ENCODE results near the gene FAM228A. TPM values are rescaled to one million over a fixed set of nuclear protein-coding genes. Genes with fewer than 3 reads are reported as not detected.

FAM228A gene
- total RNA-seq, 1 experiment from 2014 or later: not detected

- Histone ChIP-seq H3K27me3 (ENCODE audit: insufficient read depth, low read depth) (no peaks in the 10 kb centered on the region), H3F3A (ENCODE audit: insufficient read depth, low read depth) (no peaks in the 10 kb centered on the region; the same call in 1 of the 2 replicates), H3K9me2 (ENCODE audit: insufficient read depth) (no peaks in the 10 kb centered on the region), H3K27ac (no peak overlapping the region), H3K9me3 (ENCODE audit: insufficient read depth, low read depth) (no peaks in the 10 kb centered on the region), H3K79me2 (ENCODE audit: low read depth) (no peaks in the 10 kb centered on the region), H3K4me1 (replicated peaks; ENCODE audit: insufficient read depth) (no peaks in the 10 kb centered on the region), H3K4me2 (no peak overlapping the region), H3K36me3 (ENCODE audit: low read depth) (0 out of 2 replicates have a peak, but pooled peaks cover 4% of the 10 kb centered on the region), H4K20me1 (ENCODE audit: insufficient read depth) (no peaks in the 10 kb centered on the region), H3K4me3 (no peak overlapping the region), H2AFZ (no peak overlapping the region)
- no TSS peak for BruUV-seq (replicated peaks)
- TF ChIP-seq CTCF (conservative IDR thresholded peaks at IDR 0.05) (no peak), EZH2 (IDR thresholded peaks at IDR 0.05; ENCODE audit: low read depth) (no peak)
- ChIA-PET POLR2A (ENCODE audit: unreplicated experiment) (interaction anchor here (0.7 kb wide), 1 partner anchor 52 kb away, joined by 4 read pairs; no protein-coding TSS in a partner anchor), CTCF (no interaction called here)
- intact Hi-C loops (cut with micrococcal nuclease; ENCODE audit: unreplicated experiment): no loop called here
- no peak for DNase-seq
Measured at GRCh38 chr2:24203787-24204150, 28.9 kb downstream of the FAM228A start.

GRCh38 chr2:24204505-24204904, 29.7 kb downstream of the FAM228A start:
- intact Hi-C loops (cut with micrococcal nuclease; ENCODE audit: unreplicated experiment): no loop called here
- H3K27me3 ChIP-seq (ENCODE audit: insufficient read depth, low read depth): no peaks in the 10 kb centered on the region
- H2AFZ ChIP-seq: no peak overlapping the region
- TF ChIP-seq EZH2 (IDR thresholded peaks at IDR 0.05; ENCODE audit: low read depth): no peak
- ChIA-PET POLR2A (ENCODE audit: unreplicated experiment) (interaction anchor here (0.7 kb wide), 1 partner anchor 53 kb away, joined by 4 read pairs; no protein-coding TSS in a partner anchor), CTCF (no interaction called here)
- 0 out of 2 replicates have a peak, but pooled peaks cover 4% of the 10 kb centered on the region for H3K36me3 ChIP-seq (ENCODE audit: low read depth)
- H3K9me3 ChIP-seq (ENCODE audit: insufficient read depth, low read depth): no peaks in the 10 kb centered on the region
- no peak for DNase-seq
- BruUV-seq (replicated peaks): no TSS peak
- no peak overlapping the region for H3K27ac ChIP-seq
- H3K9me2 ChIP-seq (ENCODE audit: insufficient read depth): no peaks in the 10 kb centered on the region
- H3K4me3 ChIP-seq: no peak overlapping the region
- no peaks in the 10 kb centered on the region for H3K79me2 ChIP-seq (ENCODE audit: low read depth)
- H3F3A ChIP-seq (ENCODE audit: insufficient read depth, low read depth): no peaks in the 10 kb centered on the region; the same call in 1 of the 2 replicates
- H4K20me1 ChIP-seq (ENCODE audit: insufficient read depth): no peaks in the 10 kb centered on the region
- no peaks in the 10 kb centered on the region for H3K4me1 ChIP-seq (replicated peaks; ENCODE audit: insufficient read depth)
- no peak overlapping the region for H3K4me2 ChIP-seq

- H3K36me3 ChIP-seq (ENCODE audit: low read depth): 0 out of 2 replicates have a peak, but pooled peaks cover 4% of the 10 kb centered on the region
- no peak overlapping the region for H3K27ac ChIP-seq
- DNase-seq: no peak
- H3K9me2 ChIP-seq (ENCODE audit: insufficient read depth): no peaks in the 10 kb centered on the region
- H3K4me1 ChIP-seq (replicated peaks; ENCODE audit: insufficient read depth): no peaks in the 10 kb centered on the region
- intact Hi-C loops (cut with micrococcal nuclease; ENCODE audit: unreplicated experiment): no loop called here
- CTCF ChIA-PET: no interaction called here
- no peak overlapping the region for H3K4me3 ChIP-seq
- H3K27me3 ChIP-seq (ENCODE audit: insufficient read depth, low read depth): no peaks in the 10 kb centered on the region
- H4K20me1 ChIP-seq (ENCODE audit: insufficient read depth): no peaks in the 10 kb centered on the region
- no peaks in the 10 kb centered on the region for H3K9me3 ChIP-seq (ENCODE audit: insufficient read depth, low read depth)
- POLR2A ChIA-PET (ENCODE audit: unreplicated experiment): no interaction called here
- BruUV-seq (replicated peaks): no TSS peak
- TF ChIP-seq CTCF (conservative IDR thresholded peaks at IDR 0.05) (no peak), EZH2 (IDR thresholded peaks at IDR 0.05; ENCODE audit: low read depth) (no peak)
- no peaks in the 10 kb centered on the region; the same call in 1 of the 2 replicates for H3F3A ChIP-seq (ENCODE audit: insufficient read depth, low read depth)
- no peaks in the 10 kb centered on the region for H3K79me2 ChIP-seq (ENCODE audit: low read depth)
- no peak overlapping the region for H2AFZ ChIP-seq
- H3K4me2 ChIP-seq: no peak overlapping the region
Measured at GRCh38 chr2:24205131-24205530, 30.3 kb downstream of the FAM228A start.

- POLR2A ChIA-PET (ENCODE audit: unreplicated experiment): no interaction called here
- Histone ChIP-seq H3K27me3 (ENCODE audit: insufficient read depth, low read depth) (no peaks in the 10 kb centered on the region), H3K9me2 (ENCODE audit: insufficient read depth) (no peaks in the 10 kb centered on the region), H3K4me1 (replicated peaks; ENCODE audit: insufficient read depth) (no peaks in the 10 kb centered on the region), H3K9me3 (ENCODE audit: insufficient read depth, low read depth) (no peaks in the 10 kb centered on the region), H4K20me1 (ENCODE audit: insufficient read depth) (no peaks in the 10 kb centered on the region), H3K4me2 (no peak overlapping the region), H3K27ac (no peak overlapping the region), H3F3A (ENCODE audit: insufficient read depth, low read depth) (no peaks in the 10 kb centered on the region; the same call in 1 of the 2 replicates), H3K36me3 (ENCODE audit: low read depth) (0 out of 2 replicates have a peak, but pooled peaks cover 4% of the 10 kb centered on the region), H2AFZ (no peak overlapping the region), H3K4me3 (no peak overlapping the region), H3K79me2 (ENCODE audit: low read depth) (no peaks in the 10 kb centered on the region)
- BruUV-seq (replicated peaks): no TSS peak
- DNase-seq: no peak
- TF ChIP-seq EZH2 (IDR thresholded peaks at IDR 0.05; ENCODE audit: low read depth) (no peak), CTCF (conservative IDR thresholded peaks at IDR 0.05) (no peak)
- CTCF ChIA-PET: no interaction called here
- intact Hi-C loops (cut with micrococcal nuclease; ENCODE audit: unreplicated experiment): no loop called here
Measured at GRCh38 chr2:24206242-24206641, 31.4 kb downstream of the FAM228A start.

Data from PC-9 (cell line).